GM18907 (cell line): Measurements from ENCODE around the gene SCARF2.
A peak's percentile ranks its signal among the peaks of the same experiment; 100 is the strongest.
"Not testable (repeated sequence)": the region's sequence is repeated elsewhere in the genome, so short reads cannot be mapped to it uniquely, and the experiment has no call there.

Source experiments
- ATAC-seq: cut with Tn5 transposase; IDR thresholded peaks from one replicate; pipeline ENCODE4 v1.9.1; 2021; ENCODE audit warnings: mild to moderate bottlenecking, moderate library complexity; ENCODE audit not compliant: unreplicated experiment

The SCARF2 gene

GRCh38 chr22:20429254-20430100, 8.1 kb downstream of the SCARF2 start:
- peak; percentile 48 for ATAC-seq

- no peak for ATAC-seq
These were observed 8.9 kb downstream of the SCARF2 start for GRCh38 chr22:20428496-20429253.

- no peak for ATAC-seq
These were observed 9.6 kb downstream of the SCARF2 start for GRCh38 chr22:20427945-20428417.

- no peak for ATAC-seq
These were observed 10.3 kb downstream of the SCARF2 start for GRCh38 chr22:20427104-20427944.

- no peak for ATAC-seq
These were observed 11.4 kb downstream of the SCARF2 start for GRCh38 chr22:20426259-20426615.

GRCh38 chr22:20425566-20426258, 11.9 kb downstream of the SCARF2 start:
- no peak for ATAC-seq

- no peak for ATAC-seq
These were observed 12.6 kb downstream of the SCARF2 start for GRCh38 chr22:20424932-20425565.

- no peak for ATAC-seq
These were observed 13.1 kb downstream of the SCARF2 start for GRCh38 chr22:20424568-20424931.

GRCh38 chr22:20423906-20424551, 13.6 kb downstream of the SCARF2 start:
- ATAC-seq: no peak

GRCh38 chr22:20423008-20423905, 14.4 kb downstream of the SCARF2 start:
- ATAC-seq: no peak

GRCh38 chr22:20422271-20423007, 15.2 kb downstream of the SCARF2 start:
- no peak for ATAC-seq

GRCh38 chr22:20421507-20421874, 16.1 kb downstream of the SCARF2 start:
- ATAC-seq: no peak

- no peak for ATAC-seq
These were observed 17.3 kb downstream of the SCARF2 start for GRCh38 chr22:20420157-20420842.

- no peak for ATAC-seq
These were observed 18.0 kb downstream of the SCARF2 start for GRCh38 chr22:20419664-20419951.

GRCh38 chr22:20418211-20418788, 19.3 kb downstream of the SCARF2 start:
- no peak for ATAC-seq

- ATAC-seq: not testable (repeated sequence)
These were observed 21.9 kb downstream of the SCARF2 start for GRCh38 chr22:20415699-20416098.

- ATAC-seq: not testable (repeated sequence)
These were observed 22.4 kb downstream of the SCARF2 start for GRCh38 chr22:20415241-20415640.
